ENCODE measurements around the gene PRAMEF17.
"Not testable (repeated sequence)": the region's sequence is repeated elsewhere in the genome, so short reads cannot be mapped to it uniquely, and the experiment has no call there.

The PRAMEF17 gene

GRCh38 chr1:13432251-13432650, 42.8 kb downstream of the PRAMEF17 start:
- H3K27me3 ChIP-seq (ENCODE audit: control insufficient read depth, insufficient read depth, low read length), result no peaks in the 10 kb centered on the region
- no peak overlapping the region for H3K9ac ChIP-seq
- no peak overlapping the region for H3K4me2 ChIP-seq (ENCODE audit: low read length)
- H3K27ac ChIP-seq, result no peak overlapping the region
- H2AFZ ChIP-seq, result no peak overlapping the region
- no peaks in the 10 kb centered on the region for H3K4me1 ChIP-seq
- H3K36me3 ChIP-seq (ENCODE audit: control insufficient read depth, insufficient read depth, low read length), result no peaks in the 10 kb centered on the region
- H3K9me3 ChIP-seq (ENCODE audit: control insufficient read depth, low read length), result no peaks in the 10 kb centered on the region
- H3K79me2 ChIP-seq, result no peaks in the 10 kb centered on the region
- TF ChIP-seq, protein P1, sequence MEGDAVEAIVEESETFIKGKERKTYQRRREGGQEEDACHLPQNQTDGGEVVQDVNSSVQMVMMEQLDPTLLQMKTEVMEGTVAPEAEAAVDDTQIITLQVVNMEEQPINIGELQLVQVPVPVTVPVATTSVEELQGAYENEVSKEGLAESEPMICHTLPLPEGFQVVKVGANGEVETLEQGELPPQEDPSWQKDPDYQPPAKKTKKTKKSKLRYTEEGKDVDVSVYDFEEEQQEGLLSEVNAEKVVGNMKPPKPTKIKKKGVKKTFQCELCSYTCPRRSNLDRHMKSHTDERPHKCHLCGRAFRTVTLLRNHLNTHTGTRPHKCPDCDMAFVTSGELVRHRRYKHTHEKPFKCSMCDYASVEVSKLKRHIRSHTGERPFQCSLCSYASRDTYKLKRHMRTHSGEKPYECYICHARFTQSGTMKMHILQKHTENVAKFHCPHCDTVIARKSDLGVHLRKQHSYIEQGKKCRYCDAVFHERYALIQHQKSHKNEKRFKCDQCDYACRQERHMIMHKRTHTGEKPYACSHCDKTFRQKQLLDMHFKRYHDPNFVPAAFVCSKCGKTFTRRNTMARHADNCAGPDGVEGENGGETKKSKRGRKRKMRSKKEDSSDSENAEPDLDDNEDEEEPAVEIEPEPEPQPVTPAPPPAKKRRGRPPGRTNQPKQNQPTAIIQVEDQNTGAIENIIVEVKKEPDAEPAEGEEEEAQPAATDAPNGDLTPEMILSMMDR (IDR thresholded peaks at IDR 0.05), result no peak
- H3K4me3 ChIP-seq (ENCODE audit: low read depth, low read length), result no peak overlapping the region

DNA sequence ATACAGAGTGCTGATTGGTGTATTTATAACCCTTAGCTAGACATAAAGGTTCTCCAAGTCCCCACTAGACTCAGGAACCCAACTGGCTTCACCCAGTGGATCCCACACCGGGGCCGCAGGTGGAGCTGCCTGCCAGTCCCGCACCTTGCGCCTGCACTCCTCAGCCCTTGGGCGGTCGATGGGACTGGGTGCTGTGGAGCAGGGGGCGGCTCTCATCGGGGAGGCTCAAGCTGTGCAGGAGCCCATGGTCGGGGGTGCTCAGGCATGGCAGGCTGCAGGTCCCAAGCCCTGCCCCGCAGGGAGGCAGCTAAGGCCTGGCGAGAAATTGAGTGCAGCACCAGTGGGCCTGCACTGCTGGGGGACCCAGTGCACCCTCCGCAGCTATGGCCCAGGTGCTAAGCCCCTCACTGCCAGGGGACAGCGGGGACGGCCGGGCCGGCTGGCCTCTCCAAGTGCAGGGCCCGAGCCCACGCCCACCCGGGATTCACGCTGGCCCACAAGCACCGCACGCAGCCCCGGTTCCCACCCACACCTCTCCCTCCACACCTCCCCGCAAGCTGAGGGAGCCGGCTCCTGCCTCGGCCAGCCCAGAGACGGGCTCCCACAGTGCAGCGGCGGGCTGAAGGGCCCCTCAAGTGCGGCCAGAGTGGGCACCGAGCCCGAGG, 44.4 kb downstream of the PRAMEF17 start:
- not testable (repeated sequence) for H3K27ac ChIP-seq; H3K27me3 ChIP-seq (ENCODE audit: control insufficient read depth, insufficient read depth, low read length); H2AFZ ChIP-seq; H3K4me3 ChIP-seq (ENCODE audit: low read depth, low read length); H3K4me2 ChIP-seq (ENCODE audit: low read length); H3K4me1 ChIP-seq; H3K9ac ChIP-seq; H3K79me2 ChIP-seq; H3K9me3 ChIP-seq (ENCODE audit: control insufficient read depth, low read length); H3K36me3 ChIP-seq (ENCODE audit: control insufficient read depth, insufficient read depth, low read length)

- Histone ChIP-seq H3K4me3 (ENCODE audit: low read depth, low read length) (no peak overlapping the region), H3K79me2 (no peaks in the 10 kb centered on the region), H3K9me3 (ENCODE audit: control insufficient read depth, low read length) (no peaks in the 10 kb centered on the region), H3K27ac (no peak overlapping the region), H3K4me2 (ENCODE audit: low read length) (no peak overlapping the region), H3K27me3 (ENCODE audit: control insufficient read depth, insufficient read depth, low read length) (no peaks in the 10 kb centered on the region), H3K9ac (no peak overlapping the region), H2AFZ (no peak overlapping the region), H3K36me3 (ENCODE audit: control insufficient read depth, insufficient read depth, low read length) (no peaks in the 10 kb centered on the region), H3K4me1 (no peaks in the 10 kb centered on the region)
- TF ChIP-seq, protein P1 (IDR thresholded peaks at IDR 0.05), result no peak
These were observed 46.0 kb downstream of the PRAMEF17 start for GRCh38 chr1:13435458-13435857.

DNA sequence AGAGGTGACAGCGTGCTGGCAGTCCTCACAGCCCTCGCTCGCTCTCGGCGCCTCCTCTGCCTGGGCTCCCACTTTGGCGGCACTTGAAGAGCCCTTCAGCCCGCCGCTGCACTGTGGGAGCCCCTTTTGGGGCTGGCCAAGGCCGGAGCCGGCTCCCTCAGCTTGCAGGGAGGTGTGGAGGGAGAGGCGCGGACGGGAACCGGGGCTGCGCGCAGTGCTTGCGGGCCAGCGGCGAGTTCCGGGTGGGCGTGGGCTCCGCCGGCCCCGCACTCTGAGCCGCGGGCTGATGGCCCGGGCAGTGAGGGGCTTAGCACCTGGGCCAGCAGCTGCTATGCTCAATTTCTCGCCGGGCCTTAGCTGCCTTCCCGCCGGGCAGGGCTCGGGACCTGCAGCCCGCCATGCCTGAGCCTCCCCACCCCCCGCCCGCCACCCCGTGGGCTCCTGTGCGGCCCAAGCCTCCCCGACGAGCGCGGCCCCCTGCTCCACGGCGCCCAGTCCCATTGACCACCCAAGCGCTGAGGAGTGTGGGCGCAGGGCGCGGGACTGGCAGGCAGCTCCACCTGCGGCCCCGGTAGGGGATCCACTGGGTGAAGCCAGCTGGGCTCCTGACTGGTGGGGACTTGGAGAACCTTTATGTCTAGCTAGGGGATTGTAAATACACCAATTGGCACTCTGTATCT, 49.8 kb downstream of the PRAMEF17 start:
- not testable (repeated sequence) for H3K4me2 ChIP-seq (ENCODE audit: low read length); H3K27me3 ChIP-seq (ENCODE audit: control insufficient read depth, insufficient read depth, low read length); H3K9ac ChIP-seq; H3K4me3 ChIP-seq (ENCODE audit: low read depth, low read length); H2AFZ ChIP-seq; H3K9me3 ChIP-seq (ENCODE audit: control insufficient read depth, low read length); H3K4me1 ChIP-seq; H3K36me3 ChIP-seq (ENCODE audit: control insufficient read depth, insufficient read depth, low read length); H3K79me2 ChIP-seq; H3K27ac ChIP-seq
